GM21723 (cell line): ENCODE measurements around the gene TRIM75.
"Not testable (repeated sequence)": the region's sequence is repeated elsewhere in the genome, so short reads cannot be mapped to it uniquely, and the experiment has no call there.

Experiments used
- ATAC-seq: cut with Tn5 transposase; IDR thresholded peaks from one replicate; pipeline ENCODE4 v1.9.1; 2021; ENCODE audit warnings: mild to moderate bottlenecking, moderate library complexity; ENCODE audit not compliant: unreplicated experiment

TRIM75 gene

GRCh38 chr4:165073346-165073745, 19.7 kb downstream of the TRIM75 start:
- ATAC-seq, result not testable (repeated sequence)

GRCh38 chr4:165077034-165077578, 23.4 kb downstream of the TRIM75 start:
- ATAC-seq, result no peak

GRCh38 chr4:165079476-165079875, 25.8 kb downstream of the TRIM75 start:
- ATAC-seq, result no peak

- not testable (repeated sequence) for ATAC-seq
These were observed 31.1 kb downstream of the TRIM75 start for GRCh38 chr4:165084787-165085186.

DNA sequence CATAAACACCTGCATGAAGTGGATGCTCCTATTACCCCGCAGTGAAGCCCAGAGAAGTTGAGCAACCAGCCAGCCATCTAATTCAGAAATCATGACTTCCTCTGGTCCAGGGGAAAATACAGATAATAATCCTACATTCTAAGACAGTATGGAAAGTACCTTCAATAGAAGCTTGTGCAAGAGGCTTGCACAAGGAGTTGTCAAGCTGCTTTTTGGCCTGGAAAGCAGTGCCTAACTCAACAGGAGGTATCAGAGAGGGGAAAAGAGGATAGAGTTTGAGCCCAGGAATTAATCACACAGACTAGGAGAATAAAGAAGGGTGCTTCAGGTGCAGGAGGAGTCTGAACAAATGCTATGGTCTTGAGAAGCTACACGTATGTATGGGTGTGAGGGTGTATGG, 32.3 kb downstream of the TRIM75 start:
- ATAC-seq, result no peak

DNA sequence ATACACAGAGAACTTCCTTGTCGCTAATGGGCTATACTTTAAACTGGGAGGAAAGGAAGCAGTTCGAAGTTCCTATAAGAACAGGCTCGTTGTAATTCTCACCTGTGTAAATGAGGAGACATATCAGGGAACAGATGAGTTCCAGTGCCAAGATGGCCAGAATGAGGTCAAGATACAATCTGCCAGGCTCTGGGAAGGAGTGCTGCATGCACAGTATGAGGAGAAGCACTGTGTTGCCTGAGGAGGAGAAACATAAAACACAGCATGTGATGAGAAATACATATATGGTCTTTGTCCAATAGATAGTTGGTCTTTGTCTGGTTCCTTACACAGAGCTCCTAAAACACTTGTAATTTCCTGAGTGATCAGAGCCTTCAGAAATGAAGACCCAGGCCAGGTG, 34.7 kb downstream of the TRIM75 start:
- ATAC-seq, result no peak

GRCh38 chr4:165092187-165092586, 38.5 kb downstream of the TRIM75 start:
- not testable (repeated sequence) for ATAC-seq

DNA sequence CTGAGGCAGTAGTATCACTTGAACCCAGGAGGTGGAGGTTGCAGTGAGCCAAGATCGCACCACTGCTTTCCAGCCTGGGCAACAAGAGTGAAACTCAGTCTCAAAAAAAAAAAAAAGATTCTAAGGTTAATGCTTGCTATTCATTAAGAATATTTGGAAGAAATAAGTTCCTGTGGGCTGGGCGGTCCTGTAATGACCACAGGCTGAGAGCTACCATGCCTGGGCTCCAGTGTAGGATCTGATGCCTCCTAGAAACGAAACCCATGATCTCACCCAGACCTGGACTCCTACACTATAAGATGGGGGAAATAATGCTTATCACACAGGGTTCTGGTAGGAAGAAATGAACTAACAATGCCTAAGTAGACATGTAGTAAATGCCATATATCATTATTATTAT, 41.2 kb downstream of the TRIM75 start:
- ATAC-seq, result no peak

- ATAC-seq, result no peak
These were observed 41.6 kb downstream of the TRIM75 start for GRCh38 chr4:165095291-165095690.

GRCh38 chr4:165096776-165097175, 43.1 kb downstream of the TRIM75 start:
- ATAC-seq, result peak; percentile 51

- ATAC-seq, result no peak
These were observed 48.0 kb downstream of the TRIM75 start for GRCh38 chr4:165101641-165102040.

DNA sequence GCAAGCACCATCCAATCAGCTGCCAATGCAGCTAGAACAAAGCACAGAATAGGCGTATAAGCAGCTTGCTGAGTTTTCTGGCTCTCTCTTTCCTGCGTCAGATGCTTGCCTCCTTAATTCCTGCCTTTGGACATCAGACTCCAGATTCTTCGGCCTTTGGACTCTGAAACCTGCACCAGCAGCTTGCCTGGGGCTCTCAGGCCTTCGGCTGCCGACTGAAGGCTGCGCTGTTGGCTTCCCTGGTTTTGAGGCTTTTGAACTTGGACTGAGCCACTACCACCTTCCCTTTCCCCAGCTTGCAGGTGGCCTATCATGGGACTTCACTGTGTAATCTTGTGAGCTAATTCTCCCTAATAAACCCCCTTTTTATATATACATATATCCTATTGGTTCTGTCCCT, 52.9 kb downstream of the TRIM75 start:
- no peak for ATAC-seq
